ENCODE measurements around the gene SLC49A3.

- TF ChIP-seq CTCF (conservative IDR thresholded peaks at IDR 0.05; ENCODE audit: low read length) (no peak), EZH2phosphoT487 (IDR thresholded peaks at IDR 0.05; ENCODE audit: borderline replicate concordance, low read depth, low read length) (no peak)
Measured at GRCh38 chr4:660401-660800, 28.6 kb downstream of the SLC49A3 start.
